ENCODE data around the gene ILF3. TPM values are rescaled to one million over a fixed set of nuclear protein-coding genes. Genes with fewer than 3 reads are reported as not detected.

The ILF3 gene
- total and polyA plus RNA-seq, 10 of the 15 experiments (the other 5 are each of a cell fraction or from before 2014, with no cell fraction given), result 28.1 to 383 (median 176) TPM

DNA sequence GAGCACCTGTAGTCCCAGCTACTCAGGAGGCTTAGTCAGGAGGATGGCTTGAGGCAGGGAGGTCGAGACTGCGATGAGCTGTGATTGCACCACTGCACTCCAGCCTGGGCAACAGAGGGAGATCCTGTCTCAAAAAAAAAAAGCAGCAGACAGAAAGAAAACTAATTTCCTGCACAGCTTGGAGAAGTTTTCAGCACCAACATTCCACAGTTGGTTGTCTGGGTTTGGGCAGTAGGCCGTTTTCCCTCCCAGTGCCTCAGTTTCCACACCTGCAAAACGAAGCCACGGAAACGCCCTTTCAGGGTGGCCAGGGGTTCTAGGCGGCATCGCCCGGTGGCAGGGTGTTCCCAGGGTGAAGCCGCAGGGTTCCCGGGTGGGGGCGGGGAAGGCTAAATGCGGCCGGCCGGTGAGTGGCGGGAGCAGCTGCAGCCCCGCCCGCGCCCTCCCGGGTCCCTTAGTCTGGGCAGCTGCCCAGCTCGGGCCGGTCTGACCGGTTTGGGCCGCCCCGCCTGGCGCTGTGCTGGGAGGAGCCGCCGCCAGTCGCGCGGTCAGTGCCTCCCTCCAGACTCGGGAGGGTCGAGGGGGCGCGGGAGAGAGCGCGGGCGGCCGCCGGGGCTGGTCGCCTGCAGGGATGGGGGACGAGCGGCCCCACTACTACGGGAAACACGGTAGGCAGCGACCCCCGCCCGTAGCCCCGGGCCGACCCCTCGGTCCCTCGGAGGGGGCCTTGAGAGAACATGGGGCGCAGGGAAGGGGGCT, 29.0 kb upstream of the ILF3 start, which contains the start of gene SLC44A2:
SLC44A2 (plus strand) TSS at position 551 of the 759 bp plus-strand sequence; CDS start at position 632, 81 bp downstream.
- no peak within 1 kb of the TSS for H3K9ac ChIP-seq (ENCODE audit: control insufficient read depth, insufficient read depth, low read length)

More for the DNA sequence above, 29.0 kb upstream of the ILF3 start, which contains the start of gene SLC44A2:
- intact Hi-C loops (cut with micrococcal nuclease; ENCODE audit: unreplicated experiment) (no loop called here), in situ Hi-C loops (cut with MboI) (no loop called here)
- ChIA-PET CTCF (no interaction called here), RAD21 (ENCODE audit: unreplicated experiment) (no interaction called here), SMC1A (ENCODE audit: uncharacterized antibody, unreplicated experiment) (no interaction called here), POLR2A (no interaction called here)
- Histone ChIP-seq H3K9me3 (replicated peaks; ENCODE audit: control insufficient read depth, insufficient read depth, low read length) (no peaks in the 10 kb centered on the region), H3K27me3 (replicated peaks in 1 of 2; ENCODE audit: control insufficient read depth in 2 of 2, insufficient read depth in 2 of 2, low read length in 1 of 2) (no peaks in the 10 kb centered on the region), H4K20me1 (ENCODE audit: control insufficient read depth, insufficient read depth) (no peaks in the 10 kb centered on the region), H3K4me2 (ENCODE audit: control insufficient read depth, insufficient read depth) (no peak within 1 kb of the TSS), H3K4me3 (no peak within 1 kb of the TSS), H2AFZ (ENCODE audit: control insufficient read depth, low read depth, low read length) (no peak within 1 kb of the TSS), H3K79me2 (ENCODE audit: control insufficient read depth, insufficient read depth, low read length) (no peaks in the 10 kb centered on the region), H3K4me1 (ENCODE audit: control insufficient read depth, insufficient read depth, low read length) (no peaks in the 10 kb centered on the region), H3K36me3 (ENCODE audit: control insufficient read depth in 2 of 2, insufficient read depth in 2 of 2, low read length in 1 of 2) (peaks cover 2 to 5% of the 10 kb centered on the region in 2 experiments; a peak in 2 of 4 replicates), H3K27ac (ENCODE audit: control insufficient read depth, insufficient read depth) (no peak within 1 kb of the TSS)
- 89% methylated on average over 40 of the region's 53 CpGs for WGBS (ENCODE audit: insufficient coverage, insufficient replicate concordance, low lambda C conversion rate, missing lambda C conversion rate)
- FAIRE-seq, result no peak
- no peak for ATAC-seq
- no peak for TF ChIP-seq ZZZ3 (IDR thresholded peaks at IDR 0.05; ENCODE audit: control insufficient read depth, insufficient read length, low read depth)
- TF ChIP-seq NFXL1 (IDR thresholded peaks at IDR 0.05; ENCODE audit: borderline replicate concordance), result no peak
- no peak for TF ChIP-seq NRF1 (conservative IDR thresholded peaks at IDR 0.05; ENCODE audit: low read depth, low read length)
- no peak for TF ChIP-seq MEF2B (IDR thresholded peaks at IDR 0.05; ENCODE audit: partially characterized antibody, poor library complexity, severe bottlenecking)
- no peak for TF ChIP-seq KDM1A (IDR thresholded peaks at IDR 0.05; ENCODE audit: borderline replicate concordance)
- no peak for TF ChIP-seq TBL1XR1 (IDR thresholded peaks at IDR 0.05; ENCODE audit: low read depth, low read length)
- no peak for TF ChIP-seq CHD2 (IDR thresholded peaks at IDR 0.05; ENCODE audit: borderline replicate concordance, low read depth, low read length)
- no peak for TF ChIP-seq SMAD1 (IDR thresholded peaks at IDR 0.05; ENCODE audit: low read depth, partially characterized antibody)
- no peak for TF ChIP-seq ZNF622 (IDR thresholded peaks at IDR 0.05)
- no peak for TF ChIP-seq ZBTB40 (IDR thresholded peaks at IDR 0.05; ENCODE audit: borderline replicate concordance)
- TF ChIP-seq RAD51 (IDR thresholded peaks at IDR 0.05), result no peak
- no TSS peak for BruUV-seq (replicated peaks)
- DNase-seq (ENCODE audit: low read depth, low spot score), result no peak
